SK-MEL-5 (cell line): ENCODE results near the gene BTG4. TPM values are rescaled to one million over a fixed set of nuclear protein-coding genes. Genes with fewer than 3 reads are reported as not detected.

ENCODE experiments used
- DNase-seq: peaks from one replicate; pipeline ENCODE4 v3.0.0-alpha.2; 2016; ENCODE audit warnings: low read depth, low spot score
- in situ Hi-C: cut with HindIII; loops from 2 replicates; pipeline ENCODE4 v1.10.0; 2016; ENCODE audit warnings: low sequenced_read_pairs, high pct_unique_total_duplicates, low pct_unique_long_range_greater_than_20kb
- polyA plus RNA-seq, 2 experiments: library from polyadenylated mRNA; depleted of rRNA; stranded (reverse); fragments of >200 nt; gene quantifications; 2 replicates each; pipeline ENCODE4 v1.2.3, GENCODE V29; 2015
- total RNA-seq: library from RNA; depleted of rRNA; stranded (reverse); fragments of >200 nt; shearing (Covaris generic); gene quantifications from 2 replicates; pipeline ENCODE4 v1.2.3, GENCODE V29; 2014; rRNA removed

BTG4 gene
- total RNA-seq, result not detected in 2 replicates
- polyA plus RNA-seq (2015; cell fraction: cytosol; rRNA removed), result not detected in 2 replicates
- polyA plus RNA-seq (2015; cell fraction: nucleus; rRNA removed), result not detected in 2 replicates

GRCh38 chr11:111512296-111513239 lies at the start of gene BTG4:
TSS of gene BTG4 (minus strand) at chr11:111512386. CDS start at chr11:111498776, 13,610 bp downstream.
- DNase-seq, result no peak
- in situ Hi-C loops, result no loop called here

- in situ Hi-C loops, result no loop called here
- no peak for DNase-seq
These were observed 49.7 kb upstream of the BTG4 start for GRCh38 chr11:111561791-111562325.

- DNase-seq, result no peak
- in situ Hi-C loops, result no loop called here
These were observed 49.1 kb upstream of the BTG4 start for GRCh38 chr11:111561306-111561705.

- in situ Hi-C loops, result no loop called here
- no peak for DNase-seq
These were observed 48.6 kb upstream of the BTG4 start for GRCh38 chr11:111560800-111561199.

- no peak for DNase-seq
- in situ Hi-C loops, result no loop called here
These were observed 47.7 kb upstream of the BTG4 start for GRCh38 chr11:111559800-111560464.

- in situ Hi-C loops, result no loop called here
- DNase-seq, result no peak
These were observed 45.4 kb upstream of the BTG4 start for GRCh38 chr11:111557425-111558111.

- in situ Hi-C loops, result no loop called here
- no peak for DNase-seq
These were observed 43.1 kb upstream of the BTG4 start for GRCh38 chr11:111555255-111555654.

GRCh38 chr11:111554532-111554931 lies 42.3 kb upstream of the BTG4 start:
- in situ Hi-C loops, result no loop called here
- no peak for DNase-seq

- DNase-seq, result no peak
- in situ Hi-C loops, result no loop called here
These were observed 38.1 kb upstream of the BTG4 start for GRCh38 chr11:111550258-111550657.

- no peak for DNase-seq
- in situ Hi-C loops, result no loop called here
These were observed 37.6 kb upstream of the BTG4 start for GRCh38 chr11:111549869-111550203.

GRCh38 chr11:111549196-111549868 lies 37.1 kb upstream of the BTG4 start:
- no peak for DNase-seq
- in situ Hi-C loops, result no loop called here

- in situ Hi-C loops, result no loop called here
- no peak for DNase-seq
These were observed 36.3 kb upstream of the BTG4 start for GRCh38 chr11:111548525-111548924.

GRCh38 chr11:111542606-111543275 lies 30.6 kb upstream of the BTG4 start:
- in situ Hi-C loops, result no loop called here
- DNase-seq, result no peak

- DNase-seq, result no peak
- in situ Hi-C loops, result no loop called here
These were observed 29.3 kb upstream of the BTG4 start for GRCh38 chr11:111541254-111542061.

GRCh38 chr11:111540937-111541253 lies 28.7 kb upstream of the BTG4 start:
- DNase-seq, result no peak
- in situ Hi-C loops, result no loop called here

GRCh38 chr11:111540114-111540936 lies 28.1 kb upstream of the BTG4 start, which contains the start of gene LAYN:
TSS of gene LAYN (plus strand) at chr11:111540720. CDS start at chr11:111540844, 124 bp downstream.
- DNase-seq, result no peak
- in situ Hi-C loops, result no loop called here
